HG03135 (cell line): ENCODE data around the gene TMEM135.

Source experiments
- ATAC-seq: cut with Tn5 transposase; IDR thresholded peaks from one replicate; pipeline ENCODE4 v1.9.1; 2021; ENCODE audit warnings: mild to moderate bottlenecking, moderate library complexity; ENCODE audit not compliant: unreplicated experiment

TMEM135 gene

GRCh38 chr11:87347441-87347840 lies 309.7 kb downstream of the TMEM135 start:
- no peak for ATAC-seq

DNA sequence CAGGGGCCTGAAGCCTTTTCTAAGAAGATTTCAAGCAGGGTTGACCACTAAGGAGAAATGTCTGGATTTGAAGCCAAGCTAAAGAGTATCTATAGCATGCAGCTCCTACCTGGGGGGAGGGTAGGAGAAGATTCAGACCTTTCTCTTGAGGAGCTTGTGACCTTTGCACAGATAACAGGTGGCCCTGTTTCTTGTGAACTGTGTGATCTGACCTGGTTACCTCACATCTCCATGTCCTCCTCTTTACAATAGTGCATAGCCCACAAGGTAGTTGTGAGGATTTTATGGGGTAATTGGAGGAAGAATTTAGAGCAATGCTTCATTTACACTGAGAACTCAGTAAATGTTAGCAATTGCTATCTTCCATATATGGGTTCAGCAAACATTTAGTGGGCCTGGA lies 310.1 kb downstream of the TMEM135 start:
- no peak for ATAC-seq

GRCh38 chr11:87351676-87352075 lies 313.9 kb downstream of the TMEM135 start:
- no peak for ATAC-seq

GRCh38 chr11:87352759-87353707 lies 315.3 kb downstream of the TMEM135 start:
- peak; percentile 96 for ATAC-seq

DNA sequence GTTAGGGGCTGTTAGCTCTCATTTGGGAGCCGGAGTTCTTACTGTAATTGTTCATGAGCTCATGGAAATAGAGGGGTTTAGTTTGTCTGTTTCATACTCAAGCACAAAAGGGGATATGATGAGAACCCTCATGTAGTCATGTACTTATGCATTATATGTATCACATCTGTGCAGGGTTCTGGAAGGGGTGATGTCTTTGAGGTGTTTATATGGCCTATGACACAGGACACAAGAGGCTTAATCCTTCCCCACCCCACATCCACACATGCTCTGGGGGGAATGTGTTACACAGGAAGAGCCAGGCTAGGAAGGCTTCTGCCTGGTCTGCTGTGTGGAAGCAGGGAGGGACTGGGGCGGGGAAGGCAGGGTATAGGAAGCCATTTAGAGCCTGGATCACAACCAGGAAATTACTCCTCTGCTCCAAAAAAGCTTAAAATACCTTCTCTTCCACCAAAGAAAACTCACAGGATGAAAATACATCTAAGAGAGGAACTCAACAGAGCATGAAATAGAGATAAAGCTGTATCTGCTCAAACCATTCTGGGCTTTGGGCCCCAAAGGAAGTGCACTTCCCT lies 316.1 kb downstream of the TMEM135 start:
- no peak for ATAC-seq

- ATAC-seq = no peak
Observed at GRCh38 chr11:87355596-87355995, 317.9 kb downstream of the TMEM135 start.

- no peak for ATAC-seq
Observed at GRCh38 chr11:87356428-87356827, 318.7 kb downstream of the TMEM135 start.

- no peak for ATAC-seq
Observed at GRCh38 chr11:87358461-87358860, 320.7 kb downstream of the TMEM135 start.

DNA sequence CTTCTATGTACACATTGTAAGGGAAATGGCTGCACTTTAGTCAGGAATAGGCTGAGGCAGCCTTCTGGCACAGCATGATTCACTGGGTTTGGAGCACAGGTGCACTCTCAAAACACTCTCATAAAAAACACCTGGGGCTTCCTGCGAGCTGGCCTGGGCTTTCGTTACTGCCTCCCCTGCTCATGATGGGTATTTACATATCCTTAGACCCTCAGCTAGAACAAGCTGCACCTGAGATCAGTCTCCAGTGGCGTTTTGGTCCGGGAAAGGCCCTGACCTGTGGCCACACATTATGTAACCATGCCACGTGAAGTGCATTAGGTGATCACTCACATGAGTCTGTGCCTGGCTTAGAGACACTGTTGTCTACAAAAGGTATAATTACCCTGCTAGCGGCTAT lies 321.7 kb downstream of the TMEM135 start:
- ATAC-seq = no peak

DNA sequence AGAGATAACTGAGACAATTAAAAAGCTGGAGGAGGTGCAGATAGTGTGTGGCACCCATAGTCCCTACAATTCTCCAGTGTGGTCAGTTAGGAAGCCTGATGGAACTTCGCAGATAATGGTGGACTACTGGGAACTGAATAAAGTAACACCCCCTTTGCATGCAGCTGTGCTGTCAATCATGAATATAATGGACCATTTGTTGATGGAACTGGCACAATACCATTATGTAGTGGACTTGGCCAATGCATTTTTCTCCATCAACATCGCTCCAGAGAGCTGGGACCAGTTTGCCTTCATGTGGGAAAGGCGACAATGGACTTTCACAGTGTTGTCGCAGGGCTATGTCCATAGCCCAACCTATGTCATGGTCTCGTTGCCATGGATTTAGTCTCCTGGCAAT lies 324.2 kb downstream of the TMEM135 start:
- ATAC-seq = no peak

DNA sequence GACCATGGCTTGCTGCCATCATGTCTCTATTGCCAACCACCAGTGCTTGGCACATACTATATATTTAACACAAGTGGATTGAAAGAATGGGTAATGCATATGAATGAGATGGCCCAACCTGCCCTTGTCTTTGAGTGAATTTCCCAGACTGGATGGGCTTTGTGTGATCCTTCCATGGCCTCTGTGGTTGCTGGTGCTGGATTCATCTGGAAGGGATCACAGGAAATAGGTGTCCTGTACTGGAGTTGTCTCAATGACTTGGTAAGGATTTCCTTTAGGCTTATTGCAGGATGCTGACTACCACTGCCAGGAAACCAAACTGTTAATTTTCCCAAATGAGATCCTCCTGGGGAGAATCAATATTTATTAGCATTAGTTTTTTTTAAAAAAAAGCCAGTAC lies 328.6 kb downstream of the TMEM135 start:
- no peak for ATAC-seq

DNA sequence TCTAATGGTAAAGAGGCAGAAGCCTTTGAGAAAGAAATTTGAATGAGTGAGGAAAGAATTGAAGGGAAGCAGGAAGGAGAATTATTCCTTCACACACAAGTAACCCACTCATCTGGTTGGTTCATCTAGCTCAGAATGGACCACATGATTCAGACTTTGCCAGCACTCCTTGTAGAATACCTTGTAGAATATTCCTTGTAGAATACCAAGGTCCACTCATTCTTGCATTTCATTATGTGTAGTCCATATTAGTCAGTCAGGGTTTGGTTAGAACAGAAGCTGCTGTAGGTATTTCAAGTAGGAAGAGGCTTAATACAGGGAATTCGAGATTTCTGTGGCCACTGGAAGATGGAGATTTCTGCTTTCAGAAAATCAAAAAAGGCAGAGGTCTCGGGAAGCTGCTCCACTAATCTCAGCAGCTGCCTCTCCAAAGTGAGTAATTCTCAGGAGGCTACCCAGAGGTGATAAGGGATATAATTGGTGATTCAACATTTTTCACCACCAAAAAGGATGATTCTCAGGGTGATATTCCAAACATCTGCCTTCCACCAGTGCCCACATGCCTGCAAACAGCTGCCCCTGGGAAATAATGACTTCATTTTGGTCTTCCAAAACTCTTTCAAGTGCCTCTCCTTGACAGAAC lies 329.1 kb downstream of the TMEM135 start:
- ATAC-seq = no peak

DNA sequence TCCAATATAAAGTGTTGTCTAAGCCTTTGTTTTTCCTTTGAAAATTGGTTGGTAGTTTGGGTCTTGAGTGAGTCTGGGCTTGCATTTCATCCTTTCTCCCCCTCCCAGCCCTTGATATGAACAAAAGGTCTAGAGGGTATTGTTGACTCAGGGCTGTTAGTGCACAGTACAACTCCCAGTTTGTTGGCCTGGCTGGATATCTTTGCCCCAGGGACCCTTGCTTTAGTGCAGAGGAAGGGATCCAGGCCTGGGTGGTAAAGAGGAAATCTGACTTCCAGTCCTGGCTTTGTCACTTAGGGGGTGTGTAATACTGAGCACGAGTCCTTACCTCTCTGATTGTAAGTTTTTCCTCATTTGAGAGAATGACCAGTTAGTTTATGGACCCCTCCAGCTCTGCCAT lies 330.4 kb downstream of the TMEM135 start:
- no peak for ATAC-seq

GRCh38 chr11:87368858-87369480 lies 331.2 kb downstream of the TMEM135 start:
- ATAC-seq = no peak

- ATAC-seq = no peak
Observed at GRCh38 chr11:87369888-87370287, 332.2 kb downstream of the TMEM135 start.

GRCh38 chr11:87372065-87372464 lies 334.3 kb downstream of the TMEM135 start:
- ATAC-seq = no peak
